ENCODE data around the gene PAK6.

Gene PAK6

GRCh38 chr15:40259021-40259420 lies 20.2 kb downstream of the PAK6 start:
- intact Hi-C loops (cut with DNase I; ENCODE audit: low total_unique reads) = no loop called here
- peaks cover 0 to 12% (median 0%) of the 10 kb centered on the region in 4 donors for H3K4me1 ChIP-seq
- no peak for TF ChIP-seq CTCF (IDR thresholded peaks at IDR 0.05)
- no peak overlapping the region for H3K4me3 ChIP-seq
- no peak overlapping the region for H3K27ac ChIP-seq
- H3K27me3 ChIP-seq = peaks cover 0 to 6% of the 10 kb centered on the region in 2 donors
- no peaks in the 10 kb centered on the region for H3K9me3 ChIP-seq
- H3K36me3 ChIP-seq = peaks cover 0 to 5% (median 0%) of the 10 kb centered on the region in 3 donors
- DNase-seq = no peak

DNA sequence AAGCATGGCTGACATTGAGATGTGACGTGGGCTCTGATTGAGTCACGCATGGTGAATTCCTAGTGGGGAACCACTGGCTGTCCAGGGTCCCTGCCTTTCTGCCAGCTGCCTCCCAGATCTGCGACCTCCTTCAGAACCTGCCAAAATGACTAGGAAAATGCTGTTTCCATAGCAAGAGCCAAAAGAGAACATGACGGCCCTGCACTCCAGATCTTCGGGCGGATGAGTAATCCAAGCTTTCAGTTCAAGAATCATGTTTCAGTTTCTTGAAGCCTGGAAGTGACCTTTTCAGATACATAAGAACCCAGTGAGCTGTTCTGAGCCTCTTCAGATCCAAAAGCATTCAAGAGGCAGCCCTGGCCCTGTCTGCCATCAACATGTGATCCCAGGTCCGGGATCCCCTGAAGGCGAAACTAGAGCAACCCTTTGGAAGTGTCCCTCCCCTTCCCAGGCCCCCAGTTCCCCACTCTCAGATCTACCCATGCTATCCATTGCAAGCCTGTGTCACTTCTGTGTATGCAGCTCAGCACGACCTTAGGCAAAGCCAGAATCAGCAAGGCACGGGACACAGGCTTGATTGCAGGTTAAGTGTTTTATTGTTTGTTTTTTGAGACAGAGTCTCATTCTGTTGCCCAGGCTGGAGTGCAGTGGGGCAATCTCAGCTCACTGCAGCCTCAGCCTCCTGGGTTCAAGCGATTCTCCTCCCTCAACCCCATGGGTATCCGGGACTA lies 24.3 kb downstream of the PAK6 start:
- peaks cover 0 to 13% of the 10 kb centered on the region in 2 donors for H3K27me3 ChIP-seq
- TF ChIP-seq CTCF (IDR thresholded peaks at IDR 0.05) = no peak
- no peaks in the 10 kb centered on the region for H3K9me3 ChIP-seq
- DNase-seq = no peak
- peaks cover 0 to 12% (median 0%) of the 10 kb centered on the region in 4 donors for H3K4me1 ChIP-seq
- peaks cover 0 to 15% (median 0%) of the 10 kb centered on the region in 3 donors for H3K36me3 ChIP-seq
- H3K4me3 ChIP-seq = no peak overlapping the region
- intact Hi-C loops (cut with DNase I; ENCODE audit: low total_unique reads) = no loop called here
- H3K27ac ChIP-seq = no peak overlapping the region

DNA sequence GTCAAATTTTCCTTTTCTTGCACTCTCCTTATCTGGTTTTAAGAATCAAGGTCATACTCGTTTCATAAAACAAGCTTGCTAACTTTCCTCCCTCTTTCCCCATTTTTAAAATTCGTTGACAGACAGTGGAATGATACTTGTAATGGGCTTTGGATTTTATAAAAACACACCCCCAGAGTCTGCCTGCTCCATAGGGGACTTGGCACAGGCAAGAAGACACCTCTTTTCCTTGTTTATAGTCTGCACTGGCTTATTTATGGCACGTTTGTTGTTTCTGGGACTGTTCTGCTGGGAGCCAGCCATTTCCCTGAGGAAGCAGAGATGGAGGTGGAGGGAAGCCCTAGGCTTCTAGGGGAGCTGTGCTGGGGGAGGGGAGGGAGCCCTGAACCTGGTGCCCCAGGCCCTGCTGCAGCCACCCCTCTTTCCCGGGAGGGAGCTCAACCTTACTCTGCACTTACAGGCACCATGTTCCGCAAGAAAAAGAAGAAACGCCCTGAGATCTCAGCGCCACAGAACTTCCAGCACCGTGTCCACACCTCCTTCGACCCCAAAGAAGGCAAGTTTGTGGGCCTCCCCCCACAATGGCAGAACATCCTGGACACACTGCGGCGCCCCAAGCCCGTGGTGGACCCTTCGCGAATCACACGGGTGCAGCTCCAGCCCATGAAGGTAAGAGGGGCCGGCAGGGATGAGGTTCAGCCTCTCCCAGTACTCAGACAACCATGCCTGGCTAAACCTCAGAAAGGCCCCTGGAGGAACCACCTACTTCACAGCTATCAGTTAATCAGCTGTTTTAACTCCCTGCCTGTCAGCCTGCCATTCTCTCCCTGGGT lies 25.7 kb downstream of the PAK6 start:
- H3K4me3 ChIP-seq = no peak overlapping the region
- intact Hi-C loops (cut with DNase I; ENCODE audit: low total_unique reads) = no loop called here
- H3K4me1 ChIP-seq = peaks cover 0 to 12% (median 0%) of the 10 kb centered on the region in 4 donors
- DNase-seq = no peak
- no peak overlapping the region for H3K27ac ChIP-seq
- peaks cover 0 to 15% (median 0%) of the 10 kb centered on the region in 3 donors for H3K36me3 ChIP-seq
- H3K27me3 ChIP-seq = peaks cover 0 to 8% of the 10 kb centered on the region in 2 donors
- no peaks in the 10 kb centered on the region for H3K9me3 ChIP-seq
- TF ChIP-seq CTCF (IDR thresholded peaks at IDR 0.05) = no peak

DNA sequence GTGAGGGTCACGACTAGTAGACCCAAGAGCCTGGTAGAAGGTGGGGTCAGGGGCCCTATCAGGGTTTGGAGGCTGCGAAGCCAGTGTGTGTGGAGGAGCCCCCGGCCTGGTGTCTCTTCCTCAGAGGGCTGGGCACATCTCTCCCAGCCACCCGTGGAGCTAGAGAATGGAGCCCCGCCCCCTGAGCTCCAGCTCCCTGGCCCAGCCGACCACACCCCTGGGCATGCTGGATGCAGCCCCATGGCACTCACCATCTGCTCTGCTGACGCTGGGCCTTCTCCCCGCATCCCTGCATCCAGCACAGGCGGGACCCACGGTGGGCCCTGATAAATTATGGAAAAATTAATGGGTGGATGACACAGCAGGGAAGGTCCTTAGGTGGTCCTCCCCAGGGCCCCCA lies 26.5 kb downstream of the PAK6 start:
- Histone ChIP-seq H3K4me1 (peaks cover 0 to 12% (median 0%) of the 10 kb centered on the region in 4 donors), H3K27ac (no peak overlapping the region), H3K9me3 (no peaks in the 10 kb centered on the region), H3K36me3 (peaks cover 0 to 15% (median 0%) of the 10 kb centered on the region in 3 donors), H3K4me3 (no peak overlapping the region), H3K27me3 (peaks cover 0 to 8% of the 10 kb centered on the region in 2 donors)
- DNase-seq = no peak
- no peak for TF ChIP-seq CTCF (IDR thresholded peaks at IDR 0.05)
- intact Hi-C loops (cut with DNase I; ENCODE audit: low total_unique reads) = no loop called here

DNA sequence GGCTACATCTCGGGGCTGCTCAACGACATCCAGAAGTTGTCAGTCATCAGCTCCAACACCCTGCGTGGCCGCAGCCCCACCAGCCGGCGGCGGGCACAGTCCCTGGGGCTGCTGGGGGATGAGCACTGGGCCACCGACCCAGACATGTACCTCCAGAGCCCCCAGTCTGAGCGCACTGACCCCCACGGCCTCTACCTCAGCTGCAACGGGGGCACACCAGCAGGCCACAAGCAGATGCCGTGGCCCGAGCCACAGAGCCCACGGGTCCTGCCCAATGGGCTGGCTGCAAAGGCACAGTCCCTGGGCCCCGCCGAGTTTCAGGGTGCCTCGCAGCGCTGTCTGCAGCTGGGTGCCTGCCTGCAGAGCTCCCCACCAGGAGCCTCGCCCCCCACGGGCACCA lies 27.0 kb downstream of the PAK6 start:
- peaks cover 0 to 8% of the 10 kb centered on the region in 2 donors for H3K27me3 ChIP-seq
- intact Hi-C loops (cut with DNase I; ENCODE audit: low total_unique reads) = no loop called here
- no peak for TF ChIP-seq CTCF (IDR thresholded peaks at IDR 0.05)
- H3K9me3 ChIP-seq = no peaks in the 10 kb centered on the region
- peaks cover 0 to 15% (median 0%) of the 10 kb centered on the region in 3 donors for H3K36me3 ChIP-seq
- H3K27ac ChIP-seq = no peak overlapping the region
- H3K4me3 ChIP-seq = no peak overlapping the region
- peaks cover 0 to 12% (median 0%) of the 10 kb centered on the region in 4 donors for H3K4me1 ChIP-seq
- no peak for DNase-seq

Data from tibial artery (tissue), 4 donors.